SK-N-SH treated with all-trans-retinoic acid at 6 μM for 48 hours (cell line): ENCODE results near the gene MLPH.

Source experiments
- ATAC-seq: fragments of 200-7000 bp; cut with Tn5 transposase; 3 replicates; pipeline ENCODE4 v1.9.1; 2020; ENCODE audit warnings: mild to moderate bottlenecking, moderate library complexity
- BACH2 ChIP-seq: fragments of 250-450 bp; sonication (Bioruptor Pico); IDR thresholded peaks from 2 replicates; pipeline ENCODE4 v1.9.0; 2021; ENCODE audit warnings: mild to moderate bottlenecking, borderline replicate concordance
- CSDC2 ChIP-seq: fragments of 250-450 bp; sonication (Bioruptor Pico); IDR thresholded peaks from 2 replicates; pipeline ENCODE4 v1.5.0; 2020; ENCODE audit warnings: mild to moderate bottlenecking, moderate library complexity
- ESRRG ChIP-seq: fragments of 250-450 bp; sonication (Bioruptor Pico); IDR thresholded peaks from 2 replicates; pipeline ENCODE4 v1.6.1; 2021; ENCODE audit warnings: mild to moderate bottlenecking
- GLIS3 ChIP-seq: fragments of 250-450 bp; sonication (Bioruptor Pico); IDR thresholded peaks from 2 replicates; pipeline ENCODE4 v1.5.0; 2020; ENCODE audit warnings: mild to moderate bottlenecking, moderate library complexity
- ISL1 ChIP-seq: fragments of 250-450 bp; sonication (Bioruptor Pico); IDR thresholded peaks from 2 replicates; pipeline ENCODE4 v2.1.2; 2022; ENCODE audit warnings: mild to moderate bottlenecking, moderate library complexity
- PATZ1 ChIP-seq: fragments of 250-450 bp; sonication (Bioruptor Pico); IDR thresholded peaks from 2 replicates; pipeline ENCODE4 v1.8.0; 2020; ENCODE audit warnings: mild to moderate bottlenecking, moderate library complexity, borderline replicate concordance
- POU6F1 ChIP-seq: fragments of 250-450 bp; sonication (Bioruptor Pico); IDR thresholded peaks from 2 replicates; pipeline ENCODE4 v1.8.0; 2021; ENCODE audit warnings: low read depth, mild to moderate bottlenecking, moderate library complexity, borderline replicate concordance
- PPARA ChIP-seq: fragments of 250-450 bp; sonication (Bioruptor Pico); IDR thresholded peaks from 2 replicates; pipeline ENCODE4 v1.5.0; 2020; ENCODE audit warnings: mild to moderate bottlenecking, borderline replicate concordance
- RARB ChIP-seq: fragments of 250-450 bp; sonication (Bioruptor Pico); IDR thresholded peaks from 2 replicates; pipeline ENCODE4 v1.8.0; 2021; ENCODE audit warnings: mild to moderate bottlenecking, moderate library complexity
- SNAI2 ChIP-seq: fragments of 250-450 bp; sonication (Bioruptor Pico); IDR thresholded peaks from 2 replicates; pipeline ENCODE4 v1.5.0; 2020; ENCODE audit warnings: mild to moderate bottlenecking, moderate library complexity
- TOX ChIP-seq: fragments of 250-450 bp; sonication (Bioruptor Pico); IDR thresholded peaks from 2 replicates; pipeline ENCODE4 v1.8.0; 2021; ENCODE audit warnings: mild to moderate bottlenecking, moderate library complexity, borderline replicate concordance
- ZC3H10 ChIP-seq: fragments of 250-450 bp; sonication (Bioruptor Pico); IDR thresholded peaks from 2 replicates; pipeline ENCODE4 v1.5.1; 2021; ENCODE audit warnings: mild to moderate bottlenecking, moderate library complexity
- ZNF565 ChIP-seq: fragments of 450-650 bp; formaldehyde crosslinking; conservative IDR thresholded peaks from 2 replicates; pipeline ENCODE4 v1.5.0; 2020; ENCODE audit warnings: low read depth, mild to moderate bottlenecking, moderate library complexity
- ZNF70 ChIP-seq: fragments of 450-650 bp; formaldehyde crosslinking; IDR thresholded peaks from 2 replicates; pipeline ENCODE4 v1.5.0; 2020; ENCODE audit warnings: mild to moderate bottlenecking, moderate library complexity
- TF ChIP-seq, protein P1 (sequence below): fragments of 250-450 bp; sonication (Bioruptor Pico); IDR thresholded peaks from 2 replicates; pipeline ENCODE4 v1.5.0; 2020; ENCODE audit warnings: mild to moderate bottlenecking, moderate library complexity

MLPH gene

DNA sequence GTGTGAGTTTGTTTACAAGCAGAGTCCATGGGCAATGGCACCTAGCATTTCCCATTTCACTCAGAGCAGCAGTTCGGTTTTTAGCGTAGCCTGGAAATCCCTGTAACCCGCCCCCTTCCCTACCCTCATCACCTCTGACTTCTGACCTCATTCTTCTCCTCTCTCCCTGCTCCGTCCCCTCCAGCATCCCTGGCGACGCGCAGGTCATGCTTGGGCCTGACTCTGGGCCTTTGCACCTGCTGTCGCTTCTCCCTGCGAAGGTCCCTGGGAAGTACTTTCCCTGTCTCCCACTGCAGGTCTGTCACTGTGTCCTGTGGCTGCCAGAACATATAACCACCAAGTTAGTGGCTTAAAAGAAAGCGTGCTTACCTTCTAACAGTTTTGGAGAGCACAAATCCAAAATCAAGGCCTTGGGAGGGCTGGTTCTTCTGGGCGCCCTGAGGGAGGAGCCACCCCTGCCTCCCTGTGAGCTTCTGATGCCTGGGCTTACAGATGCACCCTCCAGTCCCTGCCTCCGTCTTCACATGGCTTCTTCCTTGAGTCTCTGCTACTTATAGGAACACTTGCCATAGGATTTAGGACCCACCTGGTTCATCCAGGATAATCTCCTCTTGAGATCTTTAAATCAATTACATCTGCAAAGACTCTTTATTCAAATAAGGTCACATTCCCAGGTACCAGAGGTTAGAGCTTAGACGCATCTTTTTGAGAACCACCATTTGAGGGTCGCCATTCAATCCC lies 111.6 kb downstream of the MLPH start (continued):
- TF ChIP-seq POU6F1 (CRISPR knock-in tag) = no peak
- no peak for TF ChIP-seq PATZ1 (CRISPR knock-in tag)
- TF ChIP-seq RARB = no peak
- TF ChIP-seq ZNF70 = no peak
- no peak for TF ChIP-seq TOX (CRISPR knock-in tag)
- TF ChIP-seq ZC3H10 (CRISPR knock-in tag) = no peak
- TF ChIP-seq CSDC2 = no peak
- no peak for TF ChIP-seq ZNF565 (CRISPR knock-in tag)
- no peak for TF ChIP-seq GLIS3 (CRISPR knock-in tag)

GRCh38 chr2:237599465-237600110 lies 112.5 kb downstream of the MLPH start:
- no peak for ATAC-seq

DNA sequence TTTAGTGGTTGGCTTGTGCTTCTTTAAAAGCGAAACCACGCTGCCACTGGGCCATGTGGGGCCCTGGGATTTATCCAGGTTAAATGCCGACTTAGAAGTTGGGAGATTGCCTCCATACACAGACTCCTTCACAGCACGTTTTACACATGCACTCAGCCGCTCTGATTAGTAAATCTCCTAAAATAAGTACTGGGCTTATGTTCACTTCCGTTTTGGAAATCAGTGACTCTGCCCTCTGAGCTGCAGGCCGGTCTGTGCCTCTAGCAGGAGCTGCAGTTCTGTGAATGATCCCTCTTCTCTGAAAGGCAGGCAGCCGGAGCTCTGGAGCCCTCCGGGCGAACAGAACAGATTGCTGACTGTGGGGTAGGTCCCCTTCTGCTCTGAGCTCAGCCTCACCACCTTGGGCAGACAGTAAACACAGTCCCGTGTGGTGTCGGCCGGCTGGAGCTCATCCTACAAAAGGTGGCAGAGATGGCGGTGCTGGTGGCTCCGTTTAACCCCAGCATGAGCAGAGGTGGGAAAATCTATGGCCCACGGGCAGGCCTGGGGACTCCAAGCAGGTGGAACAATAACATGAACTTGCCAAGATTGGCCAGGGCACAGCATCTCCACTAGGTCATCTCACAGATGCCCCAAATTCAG lies 113.3 kb downstream of the MLPH start:
- TF ChIP-seq RARB (no peak), SNAI2 (CRISPR knock-in tag) (no peak), ISL1 (no peak), BACH2 (no peak), PPARA (CRISPR knock-in tag) (no peak), ESRRG (CRISPR knock-in tag) (no peak), ZC3H10 (CRISPR knock-in tag) (no peak), POU6F1 (CRISPR knock-in tag) (no peak), TOX (CRISPR knock-in tag) (no peak)
- no peak for ATAC-seq

More at GRCh38 chr2:237599465-237600110, 112.5 kb downstream of the MLPH start:
- TF ChIP-seq PATZ1 (CRISPR knock-in tag) = no peak
- TF ChIP-seq, protein P1, sequence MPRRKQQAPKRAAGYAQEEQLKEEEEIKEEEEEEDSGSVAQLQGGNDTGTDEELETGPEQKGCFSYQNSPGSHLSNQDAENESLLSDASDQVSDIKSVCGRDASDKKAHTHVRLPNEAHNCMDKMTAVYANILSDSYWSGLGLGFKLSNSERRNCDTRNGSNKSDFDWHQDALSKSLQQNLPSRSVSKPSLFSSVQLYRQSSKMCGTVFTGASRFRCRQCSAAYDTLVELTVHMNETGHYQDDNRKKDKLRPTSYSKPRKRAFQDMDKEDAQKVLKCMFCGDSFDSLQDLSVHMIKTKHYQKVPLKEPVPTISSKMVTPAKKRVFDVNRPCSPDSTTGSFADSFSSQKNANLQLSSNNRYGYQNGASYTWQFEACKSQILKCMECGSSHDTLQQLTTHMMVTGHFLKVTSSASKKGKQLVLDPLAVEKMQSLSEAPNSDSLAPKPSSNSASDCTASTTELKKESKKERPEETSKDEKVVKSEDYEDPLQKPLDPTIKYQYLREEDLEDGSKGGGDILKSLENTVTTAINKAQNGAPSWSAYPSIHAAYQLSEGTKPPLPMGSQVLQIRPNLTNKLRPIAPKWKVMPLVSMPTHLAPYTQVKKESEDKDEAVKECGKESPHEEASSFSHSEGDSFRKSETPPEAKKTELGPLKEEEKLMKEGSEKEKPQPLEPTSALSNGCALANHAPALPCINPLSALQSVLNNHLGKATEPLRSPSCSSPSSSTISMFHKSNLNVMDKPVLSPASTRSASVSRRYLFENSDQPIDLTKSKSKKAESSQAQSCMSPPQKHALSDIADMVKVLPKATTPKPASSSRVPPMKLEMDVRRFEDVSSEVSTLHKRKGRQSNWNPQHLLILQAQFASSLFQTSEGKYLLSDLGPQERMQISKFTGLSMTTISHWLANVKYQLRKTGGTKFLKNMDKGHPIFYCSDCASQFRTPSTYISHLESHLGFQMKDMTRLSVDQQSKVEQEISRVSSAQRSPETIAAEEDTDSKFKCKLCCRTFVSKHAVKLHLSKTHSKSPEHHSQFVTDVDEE (CRISPR knock-in tag) = no peak
